Measurements from ENCODE around the gene DUOXA2. TPM values are rescaled to one million over a fixed set of nuclear protein-coding genes. Genes with fewer than 3 reads are reported as not detected.
"Not testable (repeated sequence)": the region's sequence is repeated elsewhere in the genome, so short reads cannot be mapped to it uniquely, and the experiment has no call there.

Gene DUOXA2
- total RNA-seq, 2 donors from 2014 or later = not detected

DNA sequence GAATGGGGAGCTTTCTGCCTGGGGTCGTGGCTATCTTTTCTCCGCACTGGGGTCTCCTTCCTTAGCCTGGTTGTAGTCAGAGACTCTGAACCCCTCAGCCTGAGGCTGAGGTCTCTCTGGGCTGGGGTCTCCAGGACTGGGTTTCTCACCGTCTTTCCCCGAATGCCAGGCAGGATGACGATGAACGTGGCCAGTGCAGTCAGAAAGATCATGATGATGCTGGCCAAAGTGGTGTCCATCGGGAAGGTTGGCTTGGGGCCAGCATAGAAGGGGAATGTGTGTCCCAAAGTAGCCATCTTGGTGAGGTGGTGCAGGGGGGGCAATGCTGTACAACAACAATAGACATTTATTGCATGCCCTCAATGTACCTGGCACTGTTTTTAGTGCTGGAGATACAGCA is 8.6 kb downstream of the DUOXA2 start:
- DNase-seq (ENCODE audit: low spot score in 2 of 2) (no peak), ATAC-seq (no peak)
- H3K36me3 Mint-ChIP-seq = no peaks in the 10 kb centered on the region
- no peaks in the 10 kb centered on the region for H3K9me3 Mint-ChIP-seq
- H3K27ac Mint-ChIP-seq = no peak overlapping the region

- H3K36me3 Mint-ChIP-seq = no peaks in the 10 kb centered on the region
- DNase-seq (ENCODE audit: low spot score in 2 of 2) = no peak
- H3K27ac Mint-ChIP-seq = no peak overlapping the region
- no peaks in the 10 kb centered on the region for H3K9me3 Mint-ChIP-seq
- ATAC-seq = no peak
These were observed 9.3 kb downstream of the DUOXA2 start for GRCh38 chr15:45123397-45123796.

- H3K27ac Mint-ChIP-seq = no peak overlapping the region
- peak in 1 of 2 donors; percentile 47 for ATAC-seq
- H3K9me3 Mint-ChIP-seq = no peaks in the 10 kb centered on the region
- peaks cover 0 to 6% of the 10 kb centered on the region in 2 donors for H3K36me3 Mint-ChIP-seq
- peak in 1 of 2 donors; percentile 24 for DNase-seq (ENCODE audit: low spot score in 2 of 2)
These were observed 12.5 kb downstream of the DUOXA2 start for GRCh38 chr15:45126535-45127158.

- H3K27ac Mint-ChIP-seq = no peak overlapping the region
These were observed 15.0 kb downstream of the DUOXA2 start for GRCh38 chr15:45128971-45129639.

GRCh38 chr15:45129651-45130129 is 15.6 kb downstream of the DUOXA2 start, which contains the start of the genes DUOX1 and DUOXA1:
Gene DUOX1, plus strand, starts transcription at chr15:45129994. Its CDS starts 1,973 bp downstream, at chr15:45131967.
Gene DUOXA1, minus strand, starts transcription at chr15:45129879. Its CDS starts 6,865 bp downstream, at chr15:45123014.
- ATAC-seq (peak; percentile 40 to 44), DNase-seq (ENCODE audit: low spot score in 2 of 2) (peak in 1 of 2 donors; percentile 29)
- Mint-ChIP-seq H3K27ac (no peak within 1 kb of the TSS), H3K9me3 (no peaks in the 10 kb centered on the region), H3K36me3 (peaks cover 3 to 6% of the 10 kb centered on the region in 2 donors)

More at GRCh38 chr15:45128971-45129639, 15.0 kb downstream of the DUOXA2 start:
- no peak for ATAC-seq
- Mint-ChIP-seq H3K9me3 (no peaks in the 10 kb centered on the region), H3K36me3 (peaks cover 0 to 6% of the 10 kb centered on the region in 2 donors)
- DNase-seq (ENCODE audit: low spot score in 2 of 2) = no peak

GRCh38 chr15:45130291-45131000 is 16.3 kb downstream of the DUOXA2 start:
- H3K27ac Mint-ChIP-seq = no peak overlapping the region
- ATAC-seq (no peak), DNase-seq (ENCODE audit: low spot score in 2 of 2) (no peak)
- H3K36me3 Mint-ChIP-seq = peaks cover 5 to 6% of the 10 kb centered on the region in 2 donors
- H3K9me3 Mint-ChIP-seq = no peaks in the 10 kb centered on the region

DNA sequence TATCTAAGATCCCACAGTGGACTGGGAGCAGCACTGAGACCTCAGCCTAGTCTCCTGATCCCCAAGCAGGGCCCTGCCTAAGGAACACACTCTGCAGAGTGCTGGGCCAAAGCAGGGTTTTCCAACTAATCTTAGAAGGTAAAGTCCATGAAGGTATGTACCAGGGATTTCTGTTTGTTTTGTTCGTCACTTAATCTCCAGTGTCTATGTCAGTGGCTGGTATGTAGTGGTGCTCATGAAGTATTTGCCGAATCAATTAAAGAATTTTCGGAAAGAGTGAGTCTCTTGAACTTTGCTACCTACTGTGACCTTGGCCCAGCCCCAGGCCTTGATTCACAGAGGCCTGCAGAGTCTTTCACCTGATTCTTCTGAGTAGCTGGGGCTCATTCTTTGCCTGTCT is 17.4 kb downstream of the DUOXA2 start:
- no peak for DNase-seq (ENCODE audit: low spot score in 2 of 2)
- no peak for ATAC-seq
- H3K27ac Mint-ChIP-seq = no peak overlapping the region
- no peaks in the 10 kb centered on the region for H3K9me3 Mint-ChIP-seq
- peaks cover 5 to 6% of the 10 kb centered on the region in 2 donors for H3K36me3 Mint-ChIP-seq

DNA sequence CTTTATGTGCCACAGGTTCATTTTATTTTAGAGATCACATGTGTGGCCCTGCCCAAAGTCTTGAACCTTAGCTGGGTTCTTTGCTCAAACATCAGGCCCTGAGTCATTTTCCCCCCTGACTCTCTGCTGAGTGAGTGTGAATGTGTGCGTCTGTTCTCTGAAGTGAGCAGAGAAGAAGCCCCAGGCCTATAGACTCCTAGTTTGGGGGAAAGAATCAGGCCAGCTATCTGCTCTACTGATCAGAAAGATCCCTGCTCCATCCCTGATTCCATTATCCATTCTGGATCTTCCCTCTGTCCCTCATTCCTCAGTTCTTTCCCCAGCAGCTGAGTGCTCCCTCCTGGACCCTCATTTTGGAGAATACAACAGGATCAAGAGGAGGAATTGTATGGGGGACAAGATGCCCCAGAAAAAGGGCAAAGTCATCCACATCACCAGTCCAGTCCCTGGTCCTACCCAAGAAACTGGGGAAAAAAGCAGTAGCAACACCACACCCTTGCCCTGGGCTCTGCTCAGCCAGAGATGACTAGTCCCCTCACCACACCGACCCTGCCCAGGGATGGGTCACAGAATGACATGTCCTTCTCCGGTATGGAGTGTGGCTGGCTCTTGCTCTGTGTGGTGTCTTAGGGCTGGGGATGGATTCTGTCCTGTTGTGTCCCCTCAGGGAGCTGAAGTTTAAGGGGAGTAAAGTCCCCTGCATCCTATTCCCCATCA is 18.9 kb downstream of the DUOXA2 start:
- ATAC-seq (peak; percentile 27 to 32), DNase-seq (ENCODE audit: low spot score in 2 of 2) (no peak)

GRCh38 chr15:45133561-45133920 is 19.4 kb downstream of the DUOXA2 start:
- no peak for ATAC-seq
- peaks cover 5 to 6% of the 10 kb centered on the region in 2 donors for H3K36me3 Mint-ChIP-seq

More for the DNA sequence above, 18.9 kb downstream of the DUOXA2 start:
- H3K9me3 Mint-ChIP-seq = no peaks in the 10 kb centered on the region
- peaks cover 5 to 6% of the 10 kb centered on the region in 2 donors for H3K36me3 Mint-ChIP-seq
- H3K27ac Mint-ChIP-seq = no peak overlapping the region

GRCh38 chr15:45134046-45134445 is 19.9 kb downstream of the DUOXA2 start:
- H3K36me3 Mint-ChIP-seq = peaks cover 5 to 6% of the 10 kb centered on the region in 2 donors
- H3K9me3 Mint-ChIP-seq = no peaks in the 10 kb centered on the region
- DNase-seq (ENCODE audit: low spot score in 2 of 2) (no peak), ATAC-seq (no peak)
- H3K27ac Mint-ChIP-seq = no peak overlapping the region

More at GRCh38 chr15:45133561-45133920, 19.4 kb downstream of the DUOXA2 start:
- Mint-ChIP-seq H3K9me3 (no peaks in the 10 kb centered on the region), H3K27ac (no peak overlapping the region)
- DNase-seq (ENCODE audit: low spot score in 2 of 2) = no peak

DNA sequence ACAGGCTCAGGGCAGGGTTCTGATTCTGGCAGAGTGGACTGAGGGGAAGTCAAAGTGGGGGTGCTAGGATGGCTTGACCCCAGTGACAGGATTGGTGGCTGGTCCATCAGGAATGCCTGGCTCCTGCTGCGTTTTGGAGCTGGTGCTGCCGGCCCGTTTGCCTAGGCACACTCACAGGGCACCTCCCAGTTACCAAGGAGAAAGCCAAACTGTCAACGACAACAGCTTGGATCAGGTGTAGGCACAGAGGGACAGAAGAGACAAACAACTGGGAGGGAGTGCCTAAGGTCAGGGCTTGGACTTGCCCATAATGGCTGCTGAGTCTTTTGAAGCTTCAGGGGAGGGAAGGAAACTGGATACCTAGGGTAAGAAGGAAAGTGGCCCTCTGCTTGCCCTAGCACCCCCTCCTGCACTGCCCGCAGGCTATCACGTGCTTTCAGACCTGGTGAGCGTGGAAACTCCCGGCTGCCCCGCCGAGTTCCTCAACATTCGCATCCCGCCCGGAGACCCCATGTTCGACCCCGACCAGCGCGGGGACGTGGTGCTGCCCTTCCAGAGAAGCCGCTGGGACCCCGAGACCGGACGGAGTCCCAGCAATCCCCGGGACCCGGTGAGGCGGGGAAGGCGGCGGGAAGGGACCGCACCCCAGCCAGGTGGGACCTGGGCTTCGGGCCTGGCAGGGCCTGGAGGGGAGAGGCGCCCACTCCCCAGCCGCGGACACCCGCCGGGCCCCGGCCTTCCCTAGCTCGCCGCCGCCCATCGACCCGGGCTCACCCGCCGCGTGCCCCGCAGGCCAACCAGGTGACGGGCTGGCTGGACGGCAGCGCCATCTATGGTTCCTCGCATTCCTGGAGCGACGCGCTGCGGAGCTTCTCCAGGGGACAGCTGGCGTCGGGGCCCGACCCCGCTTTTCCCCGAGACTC is 20.8 kb downstream of the DUOXA2 start:
- DNase-seq (ENCODE audit: low spot score in 2 of 2) (peak in 1 of 2 donors; percentile 17), ATAC-seq (peak; percentile 53 to 56)
- Mint-ChIP-seq H3K36me3 (peaks cover 5 to 6% of the 10 kb centered on the region in 2 donors), H3K9me3 (no peaks in the 10 kb centered on the region), H3K27ac (no peak overlapping the region)

DNA sequence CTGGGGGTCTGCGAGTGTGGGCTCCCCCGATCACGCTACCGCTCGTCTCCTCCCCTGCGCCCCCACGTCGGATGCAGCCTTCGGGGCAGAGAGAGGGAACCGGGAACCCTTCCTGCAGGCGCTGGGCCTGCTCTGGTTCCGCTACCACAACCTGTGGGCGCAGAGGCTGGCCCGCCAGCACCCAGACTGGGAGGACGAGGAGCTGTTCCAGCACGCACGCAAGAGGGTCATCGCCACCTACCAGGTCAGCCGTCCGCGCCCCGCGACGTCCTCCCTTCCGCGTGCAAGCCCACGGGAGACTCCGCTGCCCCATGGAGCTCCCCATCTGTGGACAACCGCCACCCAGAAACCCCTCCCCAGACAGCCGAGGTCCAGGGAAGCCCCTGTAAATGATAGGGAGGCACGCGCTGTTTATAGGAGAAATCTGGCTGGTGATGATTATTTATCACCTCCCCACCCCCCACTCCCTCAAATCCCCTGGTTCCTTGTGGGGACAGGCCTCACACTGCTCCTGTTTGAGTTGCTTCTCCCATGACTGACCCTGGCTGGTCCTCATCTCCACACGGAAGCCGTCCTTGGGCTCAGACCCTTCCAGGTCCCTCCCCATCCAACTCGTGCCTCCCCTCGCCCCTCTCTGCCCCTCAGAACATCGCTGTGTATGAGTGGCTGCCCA is 21.7 kb downstream of the DUOXA2 start:
- ATAC-seq = peak in 1 of 2 donors; percentile 8
- not testable (repeated sequence) for H3K9me3 Mint-ChIP-seq; DNase-seq (ENCODE audit: low spot score in 2 of 2); H3K27ac Mint-ChIP-seq; H3K36me3 Mint-ChIP-seq

GRCh38 chr15:45136378-45136764 is 22.2 kb downstream of the DUOXA2 start:
- peak in 1 of 2 donors; percentile 22 for DNase-seq (ENCODE audit: low spot score in 2 of 2)

GRCh38 chr15:45137703-45138102 is 23.6 kb downstream of the DUOXA2 start:
- H3K36me3 Mint-ChIP-seq = peaks cover 0 to 5% of the 10 kb centered on the region in 2 donors
- ATAC-seq (no peak), DNase-seq (ENCODE audit: low spot score in 2 of 2) (no peak)

More at GRCh38 chr15:45136378-45136764, 22.2 kb downstream of the DUOXA2 start:
- Mint-ChIP-seq H3K36me3 (peaks cover 0 to 5% of the 10 kb centered on the region in 2 donors), H3K27ac (no peak overlapping the region), H3K9me3 (no peaks in the 10 kb centered on the region)
- no peak for ATAC-seq

More at GRCh38 chr15:45137703-45138102, 23.6 kb downstream of the DUOXA2 start:
- H3K27ac Mint-ChIP-seq = no peak overlapping the region
- H3K9me3 Mint-ChIP-seq = no peaks in the 10 kb centered on the region

Measured in activated naive CD4-positive, alpha-beta T cell treated with anti-CD3 and anti-CD28 coated beads, Interleukin-2, amount 50 U/mL, for 72 hours (primary cell).